G401 (cell line): ENCODE data around the gene DNAI2. TPM values are rescaled to one million over a fixed set of nuclear protein-coding genes. Genes with fewer than 3 reads are reported as not detected.

Source experiments
- DNase-seq: peaks from one replicate; pipeline ENCODE4 v3.0.0-alpha.2; 2015; ENCODE audit warnings: low spot score
- in situ Hi-C: cut with HindIII; loops from 2 replicates; pipeline ENCODE4 v1.10.0; 2016; ENCODE audit warnings: low sequenced_read_pairs, mixed read lengths
- total RNA-seq: library from RNA; depleted of rRNA; stranded (reverse); fragments of >200 nt; shearing (Covaris generic); gene quantifications from 2 replicates; pipeline ENCODE4 v1.2.3, GENCODE V29; 2014

Gene DNAI2
- total RNA-seq, 1 experiment from 2014 or later: not detected

DNA sequence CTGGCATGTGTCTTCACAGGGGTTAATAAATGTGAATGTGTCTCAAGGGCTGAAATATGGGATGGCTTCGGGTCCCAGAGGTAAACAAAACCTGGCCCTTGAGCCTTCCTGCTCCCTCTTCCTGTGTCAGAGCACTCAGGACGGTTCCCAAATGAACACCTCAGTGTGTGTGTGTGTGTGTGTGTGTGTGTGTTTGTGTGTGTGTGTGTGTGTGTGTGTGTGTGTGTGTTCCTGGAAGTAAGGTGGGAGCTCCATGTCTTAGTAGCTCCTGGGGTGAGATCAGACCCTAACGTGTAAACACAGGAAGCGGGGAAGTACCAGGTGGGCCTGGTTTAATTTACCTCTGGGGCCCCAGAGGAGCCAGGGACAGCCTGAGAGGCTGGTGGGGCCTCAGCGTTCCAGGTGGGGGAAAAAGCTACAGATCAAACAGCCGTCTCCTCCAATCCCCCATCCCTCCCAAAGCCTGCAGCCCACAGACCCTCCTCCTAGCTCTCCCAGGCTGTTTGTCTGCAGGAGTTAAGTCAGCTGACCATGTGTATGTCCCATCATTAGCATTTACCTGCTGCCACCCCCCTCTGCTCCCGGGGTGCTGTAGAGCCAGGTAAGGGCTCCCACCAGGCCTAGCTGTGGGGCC, 58.1 kb downstream of the DNAI2 start:
- in situ Hi-C loops: no loop called here
- DNase-seq: no peak

DNA sequence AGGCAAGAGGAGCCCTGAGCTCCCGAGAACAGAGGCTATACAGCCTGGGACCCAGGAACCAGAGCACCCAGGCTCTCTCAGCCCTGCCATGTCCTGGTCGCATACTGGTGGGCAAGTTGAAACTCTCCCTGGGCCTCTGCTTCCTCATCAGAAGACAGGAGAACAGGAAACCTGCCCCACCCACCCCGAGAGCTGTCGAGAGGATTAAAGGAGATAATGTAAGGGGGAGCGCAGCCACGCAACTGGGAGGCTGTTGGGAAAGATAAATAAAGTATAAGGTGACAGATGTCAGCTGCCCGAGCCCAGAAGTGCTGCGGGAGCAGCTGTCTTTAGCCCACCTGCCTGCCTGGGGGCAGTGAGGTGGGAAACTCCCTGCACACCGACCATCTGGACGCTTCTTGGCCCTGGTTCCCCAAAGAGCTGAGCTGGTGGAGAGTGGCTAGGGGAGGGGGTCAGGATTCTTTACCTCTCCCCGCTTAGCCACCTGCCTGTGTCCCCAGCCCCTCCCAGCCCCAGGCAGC, 58.8 kb downstream of the DNAI2 start:
- in situ Hi-C loops: no loop called here

DNA sequence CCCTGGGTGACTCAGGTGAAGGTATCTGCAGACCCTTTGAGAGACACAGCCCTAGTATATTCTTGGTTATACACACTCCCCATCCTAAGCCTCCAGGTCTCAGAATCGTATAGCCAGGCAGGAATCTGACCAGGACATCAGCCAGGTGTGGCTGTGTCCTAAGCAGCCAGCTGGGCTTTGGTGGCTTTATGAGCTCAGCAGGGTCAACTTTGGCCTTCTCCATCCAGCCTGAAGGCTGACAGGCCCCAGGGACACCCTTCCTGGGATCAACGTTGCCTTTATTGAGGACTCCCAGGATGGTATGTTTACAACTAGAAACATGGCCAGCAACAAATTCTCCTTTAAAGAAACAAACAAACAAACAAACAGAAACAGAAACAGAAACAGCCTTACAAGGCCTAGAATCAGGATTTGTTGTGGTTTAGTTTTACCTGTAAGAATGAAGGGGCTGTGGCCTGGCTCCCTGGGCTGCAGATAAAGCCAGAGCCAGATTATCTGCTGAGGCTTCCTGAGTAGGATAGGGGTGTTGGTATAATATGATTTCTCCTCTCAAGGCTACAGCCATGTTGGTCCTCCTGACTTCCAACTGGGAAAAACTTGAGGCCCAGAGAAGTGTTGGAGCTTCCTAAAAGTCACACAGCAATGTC, 60.5 kb downstream of the DNAI2 start:
- no peak for DNase-seq
- in situ Hi-C loops: no loop called here

More for the DNA sequence above, 58.8 kb downstream of the DNAI2 start:
- no peak for DNase-seq

DNA sequence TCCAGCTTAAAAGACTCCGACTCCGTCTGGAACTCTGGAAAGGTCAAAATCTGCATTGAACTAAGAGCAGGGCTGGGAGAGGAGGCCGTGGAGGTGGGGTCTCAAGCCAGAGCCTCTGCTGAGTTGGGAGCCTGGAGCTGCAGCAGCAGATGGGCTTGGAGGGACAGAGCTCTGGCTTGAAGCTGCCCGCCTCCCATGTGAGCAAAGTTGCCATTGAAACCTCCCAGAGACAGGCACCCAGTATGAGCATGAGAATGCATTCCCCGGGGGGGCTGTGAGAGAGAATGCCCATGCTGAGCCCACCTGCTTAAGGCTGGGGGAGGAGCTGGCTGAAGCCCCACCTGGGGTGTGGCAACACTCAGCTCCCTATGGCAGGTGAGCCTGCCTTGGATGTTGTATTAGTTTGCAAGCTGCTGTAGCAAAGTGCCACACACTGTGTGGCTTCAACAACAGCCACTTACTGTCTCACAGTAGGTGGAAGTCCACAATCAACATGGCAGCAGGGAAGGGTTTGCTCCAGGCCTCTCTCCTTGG, 61.6 kb downstream of the DNAI2 start:
- no peak for DNase-seq
- in situ Hi-C loops: no loop called here

DNA sequence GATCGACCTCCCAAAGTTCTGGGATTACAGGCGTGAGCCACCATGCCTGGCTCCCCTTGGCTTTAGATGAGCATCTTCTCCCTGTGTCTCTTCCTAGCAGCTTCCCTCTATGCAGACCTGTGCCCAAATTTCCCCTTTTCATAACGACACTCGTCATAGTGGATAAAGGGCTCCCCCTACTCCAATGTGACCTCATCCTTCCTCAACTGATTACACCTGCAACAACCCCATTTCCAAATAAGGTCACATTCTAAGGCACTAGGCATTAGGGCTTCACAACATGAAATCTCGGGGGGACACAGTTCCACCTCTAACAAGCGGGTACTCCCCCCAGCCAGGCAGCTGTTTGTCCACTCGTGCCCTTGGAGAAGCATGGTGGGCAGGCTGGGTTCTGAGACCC, 62.3 kb downstream of the DNAI2 start:
- no peak for DNase-seq
- in situ Hi-C loops: no loop called here

DNA sequence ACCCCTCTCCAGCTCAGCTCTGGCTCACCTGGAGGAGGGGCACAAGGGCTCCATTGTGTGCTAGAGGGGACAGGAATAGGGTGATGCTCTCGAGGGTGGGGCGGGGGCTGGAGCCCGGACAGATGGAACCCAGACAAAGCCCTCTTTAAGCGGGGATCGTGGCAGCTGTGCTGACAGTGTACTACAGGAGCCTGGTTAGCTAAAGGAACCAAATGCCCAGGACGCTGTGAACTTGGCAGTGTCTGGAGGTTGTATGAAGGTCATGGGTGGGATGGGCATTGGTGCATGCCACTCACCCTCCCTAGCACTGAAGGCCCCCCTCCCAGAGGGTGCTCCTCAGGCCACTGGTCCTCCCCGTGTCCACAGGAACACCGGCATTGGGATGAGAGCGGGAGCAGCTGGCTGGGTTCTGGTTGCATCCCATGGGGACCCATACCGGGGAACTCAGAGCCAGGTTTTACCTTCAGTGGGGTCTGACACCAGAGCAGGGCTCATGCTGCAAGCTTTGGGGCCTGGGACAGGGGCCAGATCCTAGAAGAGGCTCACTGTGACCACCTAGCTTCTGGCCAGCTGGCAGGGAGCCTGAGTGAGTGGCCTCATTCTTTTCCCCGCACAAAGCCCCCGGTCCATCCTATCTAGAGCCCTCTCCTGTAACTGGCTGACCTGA, 63.9 kb downstream of the DNAI2 start:
- no peak for DNase-seq
- in situ Hi-C loops: no loop called here

DNA sequence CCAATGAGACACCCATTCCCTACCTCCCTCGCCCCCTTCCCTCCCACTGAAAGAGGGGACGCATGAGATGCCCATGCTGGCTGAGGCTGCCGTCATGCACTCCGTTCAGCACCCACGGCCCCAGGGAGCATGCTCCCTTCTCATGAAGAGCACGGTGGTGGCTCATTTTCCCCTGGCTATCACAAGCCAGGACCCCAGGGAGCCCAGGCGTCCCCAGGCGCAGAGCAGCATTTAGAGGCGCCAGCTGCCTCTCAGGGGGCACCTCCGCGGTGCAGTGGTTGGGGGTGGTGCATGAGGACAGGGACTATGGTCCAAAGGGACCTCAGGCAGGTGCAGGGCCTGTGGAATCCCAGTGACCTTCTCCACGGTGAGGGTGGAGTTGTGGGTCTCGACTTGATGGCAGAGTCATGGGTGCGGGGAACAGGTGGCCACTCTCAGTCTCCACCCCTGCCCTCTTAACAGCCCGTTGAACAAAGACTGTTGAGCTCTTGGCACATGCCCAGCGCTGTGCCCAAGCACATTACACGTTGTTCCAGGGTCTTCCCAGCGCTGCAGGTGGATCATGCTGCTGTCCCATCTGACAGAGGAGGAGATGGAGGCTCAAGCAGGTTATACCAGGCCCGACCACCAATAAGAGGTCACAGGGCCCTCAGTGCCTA, 65.6 kb downstream of the DNAI2 start:
- DNase-seq: no peak
- in situ Hi-C loops: loop anchor here (10.0 kb wide), 1 partner anchor 45 kb away; no protein-coding TSS in a partner anchor

DNA sequence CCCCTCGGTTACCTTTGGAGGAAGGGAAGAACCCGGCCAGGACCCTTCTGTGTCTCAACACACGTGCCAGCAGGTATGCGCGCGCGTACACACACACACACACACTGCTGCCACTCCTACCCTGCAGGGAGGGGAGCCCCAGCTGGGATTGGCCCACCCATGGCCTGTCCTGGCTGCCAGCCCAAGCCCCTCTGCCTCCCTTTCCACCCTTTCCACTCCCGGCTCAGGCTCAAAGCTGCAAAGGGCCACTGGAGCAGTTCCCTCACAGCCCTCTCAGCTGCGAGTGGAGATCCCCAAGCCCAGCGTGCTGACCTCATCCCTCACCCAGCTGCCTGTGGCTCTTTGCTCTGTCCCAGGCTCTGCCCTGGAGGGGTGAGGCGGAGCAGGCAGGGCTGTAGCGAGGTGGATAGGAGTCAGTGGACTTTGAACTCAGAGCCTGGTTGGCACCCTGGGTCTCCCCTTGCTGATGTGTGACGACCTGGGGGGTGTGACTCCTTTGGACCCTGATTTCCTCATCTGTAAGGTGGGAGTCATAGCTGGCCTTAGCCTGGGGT, 66.5 kb downstream of the DNAI2 start:
- in situ Hi-C loops: loop anchor here (10.0 kb wide), 1 partner anchor 46 kb away; no protein-coding TSS in a partner anchor
- no peak for DNase-seq

DNA sequence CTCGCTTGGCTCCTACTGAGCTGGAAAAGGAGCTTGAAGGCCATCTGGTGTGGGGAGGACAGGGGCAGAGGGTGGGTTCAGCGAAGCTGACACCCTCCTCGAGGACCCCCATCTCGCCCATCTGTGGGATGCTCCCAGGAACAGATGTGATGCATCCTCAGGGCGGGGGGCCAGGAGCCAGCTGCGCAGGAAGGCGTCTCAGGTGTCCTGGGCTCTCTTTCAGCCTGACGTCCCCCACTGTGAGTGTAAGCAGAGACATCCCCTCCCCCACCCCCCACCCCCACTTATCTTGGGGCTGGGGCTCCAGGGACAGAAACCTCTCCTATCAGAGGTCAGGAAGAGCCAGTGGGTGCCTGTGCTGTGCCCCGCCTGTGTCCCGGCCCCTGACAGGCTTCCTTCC, 68.2 kb downstream of the DNAI2 start:
- no peak for DNase-seq
- in situ Hi-C loops: loop anchor here (10.0 kb wide), 1 partner anchor 47 kb away; no protein-coding TSS in a partner anchor

DNA sequence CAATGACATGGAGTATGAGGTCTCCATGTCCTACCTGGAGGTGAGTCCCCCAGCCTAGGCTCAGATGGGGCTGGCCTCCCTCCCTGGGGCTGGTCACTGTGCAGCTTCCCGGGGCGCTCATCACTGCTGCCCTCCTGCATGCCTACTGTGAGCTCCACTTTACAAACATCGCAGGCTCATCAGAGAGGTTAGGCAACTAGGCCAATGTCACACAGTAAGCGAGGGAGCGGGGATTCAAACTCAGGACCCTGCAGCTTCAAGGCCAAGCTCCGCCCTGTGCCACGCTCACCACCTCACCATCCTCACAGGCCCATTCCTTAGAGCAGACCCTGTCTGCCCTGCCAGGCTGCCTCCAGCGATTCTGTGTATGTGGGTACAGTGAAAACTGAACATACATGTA, 69.1 kb downstream of the DNAI2 start:
- in situ Hi-C loops: loop anchor here (10.0 kb wide), 1 partner anchor 48 kb away; no protein-coding TSS in a partner anchor
- no peak for DNase-seq

DNA sequence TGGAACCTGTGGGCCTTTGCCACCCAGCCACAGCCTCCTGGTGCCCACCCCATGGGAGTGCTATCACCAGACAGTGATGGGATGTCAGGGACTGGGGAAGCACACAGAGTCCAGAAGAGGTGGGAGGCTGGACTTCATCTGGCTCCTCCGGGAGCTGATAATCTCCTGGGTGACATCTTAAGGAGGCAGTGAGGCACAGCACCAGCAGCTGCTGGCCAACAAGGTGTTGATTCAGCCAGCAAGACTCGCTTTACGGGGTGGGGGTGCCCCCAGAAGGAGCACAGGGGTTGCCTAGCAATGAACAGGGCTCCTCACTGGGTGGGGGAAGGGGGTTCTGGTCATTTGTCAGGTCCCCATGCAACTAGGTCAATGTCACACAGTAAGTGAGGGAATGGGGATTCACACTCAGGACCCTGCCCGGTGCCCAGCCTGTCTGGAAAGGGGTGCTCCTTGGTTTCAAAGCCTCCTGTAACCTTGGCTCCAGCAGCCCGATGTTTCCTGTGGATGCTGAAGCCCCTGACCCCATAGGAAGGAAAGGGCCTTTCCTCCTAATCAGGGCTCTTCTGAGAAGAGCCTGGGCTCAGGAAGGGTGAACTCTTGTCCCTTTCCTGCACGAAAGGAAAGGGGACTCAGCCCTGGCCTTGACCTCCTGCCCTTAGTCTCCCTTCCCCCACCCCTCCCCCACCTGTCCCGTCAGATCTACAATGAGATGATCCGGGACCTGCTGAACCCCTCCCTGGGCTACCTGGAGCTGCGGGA, 69.7 kb downstream of the DNAI2 start:
- DNase-seq: no peak
- in situ Hi-C loops: loop anchor here (10.0 kb wide), 1 partner anchor 49 kb away; no protein-coding TSS in a partner anchor

DNA sequence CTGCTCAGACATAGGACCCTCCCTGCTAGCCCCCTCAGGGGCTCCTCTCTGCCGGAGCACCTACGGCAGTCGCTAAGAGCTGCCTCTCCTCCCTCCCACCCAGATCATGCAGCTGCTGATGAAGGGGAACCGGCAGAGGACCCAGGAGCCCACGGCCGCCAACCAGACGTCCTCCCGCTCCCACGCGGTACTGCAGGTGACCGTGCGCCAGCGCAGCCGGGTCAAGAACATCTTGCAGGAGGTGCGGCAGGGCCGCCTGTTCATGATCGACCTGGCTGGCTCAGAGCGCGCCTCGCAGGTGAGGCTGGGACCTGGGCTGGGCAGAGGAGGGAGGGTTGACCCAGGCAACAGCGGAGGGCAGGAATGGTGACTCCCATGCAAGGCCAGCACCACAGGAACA, 70.6 kb downstream of the DNAI2 start:
- in situ Hi-C loops: loop anchor here (5.0 to 10.0 kb wide), 2 partner anchors 50 to 93 kb away; no protein-coding TSS in a partner anchor
- DNase-seq: no peak

DNA sequence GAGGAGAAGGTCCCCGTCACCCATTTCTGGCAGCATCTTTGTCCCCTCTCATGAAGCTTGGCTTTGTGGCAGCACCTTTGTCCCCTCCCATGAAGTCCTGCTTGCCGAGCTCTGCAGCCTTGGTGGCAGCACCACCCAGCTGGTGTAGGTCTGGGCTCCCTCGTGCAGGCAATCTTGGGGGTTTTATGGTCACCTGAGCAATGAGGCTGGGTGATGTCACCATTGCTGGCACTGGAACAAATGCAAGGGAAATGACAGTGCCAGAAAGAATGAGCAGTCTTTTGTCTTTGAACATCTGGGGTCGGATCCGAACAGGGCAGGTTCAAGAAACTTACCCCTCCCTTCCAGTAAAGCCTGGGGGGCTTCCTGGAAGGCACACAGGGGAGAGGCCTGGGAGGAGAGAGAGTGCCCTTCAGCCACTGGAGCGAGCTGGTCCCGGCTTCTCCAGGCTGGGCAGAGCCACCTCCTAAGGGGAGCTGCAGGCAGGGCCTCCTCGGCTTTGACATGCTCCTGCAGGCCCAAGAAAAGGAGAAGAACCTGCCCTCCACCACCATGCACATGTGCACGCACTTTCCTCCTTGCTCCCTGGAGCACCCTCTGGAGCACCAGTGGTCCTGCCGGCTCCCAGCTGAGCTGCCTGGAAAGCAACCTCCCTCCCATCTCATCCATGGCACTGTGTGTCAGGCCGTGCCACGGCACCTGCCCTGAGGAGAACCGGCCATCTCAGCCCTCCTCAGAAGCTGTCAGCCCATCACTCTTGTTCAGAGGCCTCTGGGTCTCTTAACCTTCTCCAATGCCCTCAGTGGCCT, 71.6 kb downstream of the DNAI2 start:
- no peak for DNase-seq
- in situ Hi-C loops: loop anchor here (5.0 to 10.0 kb wide), 2 partner anchors 51 to 92 kb away; no protein-coding TSS in a partner anchor

DNA sequence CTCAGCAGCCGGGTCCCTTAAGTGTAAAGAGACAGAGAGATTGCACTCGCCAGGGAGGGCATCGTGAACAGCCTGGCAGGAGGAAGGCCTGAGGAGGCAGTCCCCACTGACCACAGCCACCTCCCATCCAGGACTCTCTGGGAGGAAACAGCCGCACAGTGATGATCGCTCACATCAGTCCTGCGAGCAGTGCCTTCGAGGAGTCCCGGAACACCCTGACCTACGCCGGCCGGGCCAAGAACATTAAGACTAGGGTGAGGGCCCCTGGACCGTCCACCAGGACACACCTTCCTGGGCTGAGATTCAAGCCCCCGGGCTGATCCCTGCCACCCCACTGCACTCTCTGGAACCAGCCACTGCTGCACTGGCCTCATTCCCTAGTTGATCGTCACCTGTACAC, 73.6 kb downstream of the DNAI2 start:
- no peak for DNase-seq
- in situ Hi-C loops: loop anchor here (5.0 to 10.0 kb wide), 2 partner anchors 53 to 90 kb away; no protein-coding TSS in a partner anchor

DNA sequence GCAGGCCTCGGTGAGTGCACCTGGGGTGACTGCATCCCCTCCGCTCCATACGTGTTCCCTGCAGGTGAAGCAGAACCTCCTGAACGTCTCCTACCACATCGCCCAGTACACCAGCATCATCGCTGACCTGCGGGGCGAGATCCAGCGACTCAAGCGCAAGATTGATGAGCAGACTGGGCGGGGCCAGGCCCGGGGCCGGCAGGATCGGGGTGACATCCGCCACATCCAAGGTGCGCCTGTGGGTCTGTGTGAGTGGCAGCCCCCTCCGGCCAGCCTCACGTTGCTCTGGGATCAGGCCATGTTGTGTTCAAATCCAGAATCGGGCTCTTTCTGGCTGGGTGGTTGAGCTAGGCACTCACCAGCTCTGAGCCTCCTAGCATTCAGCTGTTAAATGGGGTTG, 75.1 kb downstream of the DNAI2 start:
- no peak for DNase-seq
- in situ Hi-C loops: loop anchor here (5.0 to 10.0 kb wide), 2 partner anchors 54 to 88 kb away; no protein-coding TSS in a partner anchor

DNA sequence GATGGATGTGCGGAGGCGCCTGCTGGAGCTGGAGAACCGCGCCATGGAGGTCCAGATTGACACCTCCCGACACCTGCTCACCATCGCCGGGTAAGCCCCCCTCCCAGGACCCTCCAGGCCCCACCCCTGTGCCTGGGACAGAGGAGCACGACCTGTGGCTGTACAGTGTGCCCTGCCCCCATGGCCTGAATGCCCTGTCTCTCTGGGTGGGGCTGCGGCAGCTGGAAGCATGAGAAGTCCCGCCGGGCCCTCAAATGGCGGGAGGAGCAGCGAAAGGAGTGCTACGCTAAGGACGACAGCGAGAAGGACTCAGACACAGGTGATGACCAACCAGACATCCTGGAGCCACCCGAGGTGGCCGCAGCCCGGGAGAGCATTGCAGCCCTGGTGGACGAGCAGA, 76.5 kb downstream of the DNAI2 start:
- no peak for DNase-seq
- in situ Hi-C loops: no loop called here

DNA sequence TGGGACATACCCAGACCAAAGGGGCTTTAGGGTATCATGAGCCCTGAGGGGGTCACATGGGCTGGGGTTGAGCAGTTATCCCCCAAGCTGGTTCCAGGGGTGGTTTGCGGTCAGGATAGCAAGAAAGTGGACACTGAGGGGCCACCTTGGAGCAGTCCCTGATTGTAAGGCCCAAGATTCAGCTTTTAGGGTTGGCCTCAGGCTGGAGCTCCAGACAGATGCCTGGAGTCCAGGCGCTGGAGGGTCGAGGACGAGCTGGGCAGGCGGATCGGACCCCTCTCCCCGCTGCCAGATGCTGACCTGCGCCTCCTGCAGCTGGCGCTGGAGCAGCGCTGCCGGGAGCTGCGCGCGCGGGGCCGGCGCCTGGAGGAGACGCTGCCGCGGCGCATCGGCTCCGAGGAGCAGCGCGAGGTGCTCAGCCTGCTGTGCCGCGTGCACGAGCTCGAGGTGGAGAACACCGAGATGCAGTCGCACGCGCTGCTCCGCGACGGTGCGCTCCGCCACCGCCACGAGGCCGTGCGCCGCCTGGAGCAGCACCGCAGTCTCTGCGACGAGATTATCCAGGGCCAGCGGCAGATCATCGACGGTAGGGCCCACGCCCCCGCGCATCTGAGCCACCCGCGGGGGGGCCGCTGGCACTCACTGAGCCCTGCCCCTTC, 77.6 kb downstream of the DNAI2 start:
- in situ Hi-C loops: no loop called here
- no peak for DNase-seq
